GM19238 (cell line): ENCODE results near the gene COL5A3.
"Not testable (repeated sequence)": the region's sequence is repeated elsewhere in the genome, so short reads cannot be mapped to it uniquely, and the experiment has no call there.

Experiments used
- DNase-seq: peaks from one replicate; pipeline ENCODE4 v3.0.0; 2011; ENCODE audit warnings: low spot score; ENCODE audit not compliant: insufficient read length

The COL5A3 gene

DNA sequence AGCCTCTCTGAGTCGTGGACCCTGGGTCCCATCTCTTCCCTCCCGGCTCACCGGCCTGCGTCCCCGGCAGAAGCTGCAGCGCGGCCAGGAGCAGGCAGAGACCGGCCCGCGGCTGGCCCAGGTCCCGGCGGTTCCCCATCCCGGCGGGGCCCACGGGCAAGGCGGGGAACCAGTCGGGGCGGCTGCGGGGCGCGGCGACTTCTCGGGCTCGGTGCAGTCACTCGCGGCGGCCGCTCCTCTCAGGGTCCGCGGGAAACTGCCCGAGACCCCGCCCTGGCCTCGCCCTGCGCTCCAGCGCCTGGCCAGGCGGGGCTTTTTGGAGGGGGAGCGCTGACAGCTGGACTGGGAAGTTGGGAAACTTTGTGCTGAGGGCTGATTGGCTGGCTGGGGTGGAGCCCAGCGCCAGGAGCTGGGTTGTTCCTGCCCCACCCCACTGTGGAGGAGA is at the start of gene COL5A3:
TSS of gene COL5A3 (minus strand) at position 258 of the 445 bp plus-strand sequence. CDS start at position 139, 119 bp downstream.
- no peak for DNase-seq

DNA sequence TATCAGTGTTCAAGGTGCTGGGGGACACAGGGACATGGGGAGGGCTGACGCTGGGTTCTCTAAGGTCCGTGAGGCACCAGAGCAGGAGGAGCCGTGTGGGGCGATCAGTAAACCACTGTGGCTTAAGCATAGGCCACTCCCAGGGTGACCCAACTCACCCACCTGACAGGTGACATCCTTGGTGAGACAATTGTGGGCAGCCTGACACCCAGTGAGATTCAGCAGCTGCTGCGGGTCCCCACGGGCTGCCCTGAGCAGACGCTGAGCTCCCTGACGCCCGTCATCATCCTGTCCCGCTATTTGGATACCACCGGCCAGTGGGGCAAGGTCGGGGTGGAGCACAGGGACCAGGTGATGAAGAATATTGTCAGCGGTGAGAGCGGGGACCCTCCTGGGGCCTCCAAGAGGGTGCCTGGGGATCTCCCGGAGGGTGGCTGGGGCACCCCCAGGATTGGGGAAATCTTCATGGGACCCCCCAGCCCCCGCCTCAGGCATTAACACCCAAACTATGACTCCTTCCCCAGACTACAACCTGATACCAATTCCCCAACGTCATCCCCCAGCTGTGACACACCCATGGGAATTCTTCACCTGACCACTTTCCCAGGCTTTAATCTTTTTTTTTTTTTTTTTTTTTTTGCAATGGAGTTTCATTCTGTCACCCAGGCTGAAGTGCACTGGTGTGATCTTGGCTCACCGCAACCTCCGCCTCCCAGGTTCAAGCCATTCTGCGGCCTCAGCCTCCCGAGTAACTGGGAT is 42.5 kb upstream of the COL5A3 start:
- no peak for DNase-seq

DNA sequence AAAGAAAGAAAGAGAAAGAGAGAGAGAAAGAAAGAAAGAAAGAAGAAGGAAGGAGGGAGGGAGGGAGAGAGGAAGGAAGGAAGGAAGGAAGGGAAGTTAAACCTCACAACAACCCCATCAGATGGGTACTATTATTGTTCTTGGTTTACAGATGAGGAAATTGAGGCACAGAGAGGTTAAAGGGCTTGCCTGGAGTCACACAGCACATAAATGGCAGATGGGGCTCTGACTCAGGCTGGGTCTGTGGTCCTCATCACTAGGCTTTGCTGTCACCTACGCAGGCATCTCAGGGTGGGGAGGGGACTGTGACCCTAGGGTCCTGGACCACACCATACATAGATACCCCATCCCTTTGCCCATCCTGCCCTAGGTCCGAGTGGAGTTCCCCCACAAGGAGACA is 39.3 kb upstream of the COL5A3 start:
- no peak for DNase-seq

DNA sequence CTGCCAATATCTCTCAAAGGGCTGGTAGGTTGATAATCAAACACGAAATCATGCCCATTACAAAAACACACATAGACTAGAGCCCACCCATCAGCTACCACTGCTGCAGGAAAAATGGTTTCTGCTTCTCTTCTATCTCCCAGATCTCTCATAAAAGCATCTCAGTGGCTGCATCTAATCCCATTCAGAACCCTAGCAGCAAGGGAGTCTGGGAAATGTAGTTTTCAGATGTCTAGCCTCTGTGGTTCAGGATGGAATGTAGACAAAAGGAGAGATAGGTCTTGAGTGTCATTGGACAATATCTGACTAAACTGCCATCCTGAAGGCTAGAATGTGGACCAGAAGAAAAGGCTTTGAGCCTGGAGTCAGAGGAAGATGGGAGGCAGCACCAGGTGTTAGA is 35.1 kb upstream of the COL5A3 start:
- DNase-seq = no peak

DNA sequence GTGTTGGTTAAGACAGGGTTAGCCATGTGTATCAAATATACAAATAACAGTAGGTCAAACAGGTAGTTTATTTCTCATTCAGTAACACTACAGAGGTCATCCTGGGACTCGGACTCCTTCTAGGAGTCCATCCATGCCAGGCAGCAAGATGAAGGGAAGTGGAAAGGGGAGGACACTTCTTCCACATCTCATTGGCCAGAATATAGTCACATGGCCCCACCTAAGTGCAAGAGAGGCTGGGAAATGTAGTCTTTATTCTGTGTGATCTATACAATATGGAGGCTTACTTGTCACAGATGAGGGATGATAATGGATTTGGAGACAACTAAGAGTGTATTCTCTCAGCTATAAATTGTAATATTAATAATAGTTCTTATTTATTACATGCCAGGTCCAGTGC is 34.1 kb upstream of the COL5A3 start:
- DNase-seq = peak; percentile 24

DNA sequence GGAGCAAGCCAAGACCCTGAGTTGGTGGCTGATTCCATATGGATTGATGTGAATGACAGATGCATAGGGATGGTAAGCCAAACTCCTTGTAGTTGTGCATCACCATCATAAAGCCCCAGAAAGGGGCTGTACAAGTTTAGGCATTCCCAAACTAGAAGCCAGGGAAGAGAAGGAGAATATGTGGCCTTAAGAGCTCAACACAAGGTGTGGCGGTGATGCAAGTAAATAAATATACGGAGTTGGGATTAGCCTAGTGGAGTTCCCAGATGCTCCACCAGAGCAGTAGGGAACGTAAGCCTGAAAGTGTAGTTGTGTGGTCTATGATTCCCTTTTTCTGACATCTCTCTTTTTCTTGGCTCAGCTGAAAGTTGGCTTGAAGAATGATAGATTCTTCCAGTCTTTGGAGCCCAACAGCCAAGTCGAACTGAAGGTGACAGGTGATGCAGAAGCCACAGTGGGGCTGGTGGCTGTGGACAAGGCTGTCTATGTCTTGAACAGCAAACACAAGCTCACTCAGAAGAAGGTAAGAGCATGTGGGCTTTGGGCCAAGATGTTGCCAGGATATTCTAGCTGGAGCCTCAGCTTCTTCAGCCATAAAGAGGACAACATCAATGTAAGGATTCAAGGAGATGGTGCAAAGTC is 33.1 kb upstream of the COL5A3 start:
- DNase-seq = no peak

DNA sequence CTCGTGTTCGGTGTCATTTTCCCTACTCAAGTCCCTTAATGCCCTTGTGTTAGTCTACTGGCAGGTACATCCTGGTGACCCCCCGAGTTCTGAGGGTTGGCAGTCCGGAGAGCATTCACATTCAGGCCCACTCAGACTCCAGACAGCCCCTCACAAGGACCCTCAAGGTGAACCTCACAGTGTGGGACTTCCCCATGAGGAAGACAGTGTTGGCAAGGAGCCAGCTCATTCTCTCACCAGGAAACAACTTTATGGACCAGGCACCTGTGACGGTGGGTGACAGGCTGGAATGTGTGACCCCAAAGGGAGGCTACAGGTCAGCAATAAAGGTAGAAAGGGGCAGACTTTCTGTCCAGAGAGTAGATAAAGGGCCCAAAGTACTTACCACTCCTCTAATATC is 27.5 kb upstream of the COL5A3 start:
- no peak for DNase-seq

DNA sequence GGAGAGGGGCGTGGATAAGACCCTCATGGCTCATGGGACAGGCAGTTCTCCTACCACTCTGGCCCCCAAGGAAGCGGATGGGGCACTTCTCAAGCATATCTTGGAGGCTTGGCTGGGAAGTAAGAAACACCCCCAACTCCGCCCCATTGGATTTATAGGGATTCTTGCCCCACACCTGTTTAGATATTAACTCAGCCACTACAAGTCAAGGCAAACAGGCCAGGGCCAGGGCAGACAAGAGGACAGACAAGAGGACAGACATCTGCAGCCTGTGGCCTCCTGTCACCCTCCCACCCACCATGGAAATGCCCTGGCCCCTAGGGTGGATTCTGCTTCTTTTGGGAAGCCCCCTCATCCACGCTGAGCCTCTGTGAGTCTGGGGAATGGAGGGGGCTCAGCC is 27.1 kb upstream of the COL5A3 start:
- no peak for DNase-seq

DNA sequence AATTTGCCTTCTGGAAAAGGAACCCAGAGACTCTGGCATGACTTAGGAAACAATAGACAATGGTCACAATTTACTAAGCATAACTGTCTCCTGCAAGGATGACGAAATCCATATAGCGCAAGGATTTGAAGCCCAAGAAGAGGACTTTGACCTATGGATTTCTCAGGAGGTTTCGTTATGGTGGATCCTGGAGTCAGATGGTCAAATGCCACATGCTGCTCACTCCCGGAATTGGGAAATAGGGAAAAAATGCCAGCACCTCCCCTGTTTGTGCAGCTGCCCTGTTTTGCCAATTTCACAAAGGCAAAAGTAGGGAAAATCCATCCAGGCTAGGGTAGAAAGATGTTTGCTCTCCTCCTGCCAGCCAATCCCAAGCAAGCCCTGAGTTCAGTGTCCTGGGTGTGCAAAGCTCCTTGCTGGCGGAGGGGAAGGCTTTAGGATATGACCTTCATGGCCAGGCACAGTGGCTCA is 26.3 kb upstream of the COL5A3 start:
- DNase-seq = no peak

DNA sequence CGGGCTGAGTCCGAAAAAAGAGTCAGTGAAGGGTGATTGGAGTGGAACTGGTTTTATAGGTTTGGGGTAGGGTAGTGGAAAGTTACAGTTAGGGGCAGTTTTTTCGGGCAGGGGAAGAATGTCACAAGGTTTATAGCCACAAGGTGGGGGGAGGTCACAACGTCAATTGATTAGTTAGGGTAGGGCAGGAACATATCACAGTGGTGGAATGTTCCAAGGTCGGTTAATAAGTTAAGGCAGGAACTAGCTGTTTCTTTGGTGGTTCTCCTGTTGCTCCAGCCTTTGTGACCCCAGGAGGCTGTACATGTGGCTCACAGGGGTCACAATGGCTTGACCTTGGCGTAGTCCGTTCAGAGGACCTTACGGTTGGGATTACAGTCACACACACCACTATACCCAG is 23.3 kb upstream of the COL5A3 start:
- DNase-seq = no peak

DNA sequence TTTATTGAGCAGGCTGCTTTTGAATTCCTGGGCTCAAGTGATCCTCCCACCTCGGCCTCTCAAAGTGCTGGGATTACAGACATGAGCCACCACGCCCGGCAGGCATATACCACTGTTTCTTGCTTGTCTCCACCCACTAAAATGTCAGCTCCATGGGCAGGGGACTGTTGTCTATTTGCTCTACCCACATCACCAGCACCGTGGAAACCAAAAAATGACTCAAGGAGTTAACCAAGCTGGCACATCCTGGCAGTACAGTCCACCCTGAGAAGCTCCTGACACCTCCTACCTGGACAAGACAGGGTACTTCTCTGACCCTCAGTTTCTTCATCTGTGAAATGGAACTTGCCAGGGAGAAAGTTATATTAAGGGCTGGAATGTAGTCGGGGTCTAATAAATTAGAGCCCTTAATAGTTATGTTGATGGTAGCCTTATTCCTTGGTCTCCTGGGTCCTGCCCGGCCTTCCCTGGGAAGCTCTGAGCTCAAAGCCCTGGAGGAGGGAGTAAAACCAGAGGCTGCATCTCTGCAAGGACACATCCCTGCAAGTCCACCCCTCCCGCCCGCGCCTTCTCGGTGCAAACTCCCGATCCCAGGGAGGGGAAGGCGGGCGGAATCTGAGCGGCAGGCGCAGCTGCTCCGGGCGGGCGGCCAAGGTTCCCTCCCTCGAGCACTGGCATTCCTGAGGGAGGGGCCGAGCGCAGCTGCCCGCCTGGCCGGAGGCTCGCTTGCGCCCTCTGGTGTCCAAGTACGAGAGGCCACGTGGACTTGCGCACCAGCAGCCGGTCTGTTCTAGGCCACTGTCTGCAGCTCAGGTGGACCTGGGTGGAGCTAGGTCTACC is 17.1 kb upstream of the COL5A3 start:
- DNase-seq = peak; percentile 86

DNA sequence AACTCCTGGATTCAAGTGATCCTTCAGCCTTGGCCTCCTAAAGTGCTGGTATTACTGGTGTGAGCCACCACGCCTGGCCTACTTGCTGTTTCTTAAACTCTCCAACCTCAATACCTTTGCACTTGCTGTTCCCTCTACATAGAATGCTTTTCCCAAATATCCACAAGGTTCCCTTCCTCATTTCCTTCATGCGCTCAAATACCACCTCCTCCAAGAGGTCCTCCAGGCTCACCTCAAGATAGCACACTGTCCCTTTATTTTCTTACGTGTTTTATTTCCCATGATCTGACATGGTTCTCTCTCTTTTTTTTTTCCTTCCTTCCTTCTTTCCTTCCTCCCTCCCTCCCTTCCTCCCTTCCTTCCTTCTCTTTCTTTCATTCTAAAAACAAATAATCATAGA is 16.4 kb upstream of the COL5A3 start:
- DNase-seq = no peak

DNA sequence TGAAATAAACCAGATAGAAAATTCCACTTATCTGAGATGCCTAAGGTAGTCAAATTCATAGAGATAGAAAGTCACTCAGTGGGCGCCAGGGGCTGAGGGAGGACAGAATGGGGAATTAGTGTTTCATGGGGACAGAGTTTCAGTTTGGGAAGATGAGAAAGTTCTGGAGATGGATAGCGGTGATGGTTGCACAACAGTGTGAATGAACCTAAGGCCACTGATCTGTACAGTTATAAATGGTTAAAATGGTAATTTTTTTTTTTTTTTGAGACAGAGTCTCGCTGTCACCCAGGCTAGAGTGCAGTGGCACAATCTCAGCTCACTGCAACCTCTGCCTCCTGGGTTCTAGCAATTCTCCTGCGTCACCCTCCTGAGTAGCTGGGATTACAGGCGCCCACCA is 12.8 kb upstream of the COL5A3 start:
- DNase-seq = not testable (repeated sequence)

DNA sequence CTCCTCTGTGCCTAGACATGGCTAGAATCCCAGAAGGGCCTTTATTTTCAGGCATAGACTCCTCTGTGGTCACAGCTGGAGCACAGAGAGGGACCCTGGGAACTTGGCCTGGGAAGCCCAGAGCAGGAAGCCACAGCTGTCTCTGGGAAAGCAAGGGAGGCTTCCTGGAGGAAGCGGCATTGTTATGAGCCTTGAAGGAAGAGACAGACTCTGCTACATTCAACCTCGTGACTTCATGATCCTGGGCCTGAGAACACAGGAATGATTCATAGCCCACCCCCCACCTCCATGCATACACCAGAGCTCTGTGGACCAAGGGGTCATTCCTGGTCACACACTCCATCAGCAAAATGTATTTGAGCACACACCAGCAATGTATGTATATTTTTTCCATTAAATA is 11.6 kb upstream of the COL5A3 start:
- no peak for DNase-seq

DNA sequence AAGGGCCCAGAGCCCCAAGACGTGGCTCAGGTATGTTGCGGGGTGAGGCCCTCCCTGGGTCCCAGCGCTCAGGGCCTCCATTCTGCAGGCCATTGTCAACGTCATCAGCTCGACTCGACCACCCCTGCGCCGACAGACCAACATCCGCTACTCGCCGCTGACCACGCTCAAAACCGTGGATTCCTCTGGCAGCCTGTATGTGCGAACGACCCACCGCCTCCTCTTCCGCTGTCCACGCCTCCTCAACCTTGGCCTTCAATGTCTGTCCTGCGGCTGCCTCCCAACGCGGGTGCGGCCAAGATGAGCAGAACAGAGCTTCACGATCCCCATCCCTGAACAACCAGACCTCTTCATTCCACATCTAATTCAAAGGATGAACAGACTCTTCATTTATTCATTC is 11.1 kb upstream of the COL5A3 start:
- no peak for DNase-seq

DNA sequence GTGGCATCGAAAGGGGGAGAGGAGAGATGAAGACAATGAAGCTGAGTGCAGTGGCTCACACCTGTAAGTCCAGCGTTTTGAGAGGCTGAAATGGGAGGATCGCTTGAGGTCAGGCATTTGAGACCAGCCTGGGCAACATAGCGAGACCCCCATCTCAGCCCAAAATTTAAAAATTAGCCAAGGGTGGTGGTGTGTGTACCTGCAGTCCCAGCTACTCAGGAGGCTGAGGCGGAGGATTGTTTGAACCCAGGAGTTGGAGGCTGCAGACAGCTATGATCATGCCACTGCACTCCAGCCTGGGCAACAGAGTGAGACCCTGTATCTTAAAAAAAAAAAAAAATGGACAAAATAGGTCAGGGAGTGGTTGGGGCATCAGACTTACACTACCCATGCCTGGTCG is 10.5 kb upstream of the COL5A3 start:
- no peak for DNase-seq

DNA sequence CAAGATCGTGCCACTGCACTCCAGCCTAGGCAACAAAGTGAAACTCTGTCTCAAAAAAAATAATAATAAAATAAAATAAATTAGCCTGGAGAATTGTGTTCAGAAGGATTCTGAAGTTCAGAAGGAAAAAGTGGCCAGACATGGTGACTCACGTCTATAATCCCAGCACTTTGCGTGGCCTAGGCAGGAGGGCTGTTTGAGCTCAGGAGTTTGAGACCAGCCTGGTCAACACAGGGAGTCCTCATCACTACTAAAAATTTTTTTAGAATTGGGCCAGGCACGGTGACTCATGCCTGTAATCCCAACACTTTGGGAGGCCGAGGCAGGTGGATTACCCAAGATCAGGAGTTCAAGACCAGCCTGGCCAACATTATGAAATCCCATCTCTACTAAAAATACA is 8.9 kb upstream of the COL5A3 start:
- no peak for DNase-seq

DNA sequence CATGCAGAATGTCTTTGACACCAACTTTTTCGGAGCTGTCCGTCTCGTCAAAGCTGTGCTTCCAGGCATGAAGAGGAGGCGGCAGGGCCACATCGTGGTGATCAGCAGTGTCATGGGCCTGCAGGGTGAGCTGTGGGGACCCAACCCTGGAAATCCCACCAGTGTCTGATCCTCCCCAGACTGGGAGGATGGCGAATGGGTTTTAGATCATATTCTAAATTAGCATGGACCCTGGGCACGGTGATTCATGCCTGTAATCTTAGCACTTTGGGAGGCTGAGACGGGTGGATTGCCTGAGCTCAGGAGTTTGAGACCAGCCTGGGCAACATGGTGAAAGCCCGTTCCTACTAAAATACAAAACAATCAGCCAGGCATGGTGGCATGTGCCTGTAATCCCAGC is 8.5 kb upstream of the COL5A3 start:
- DNase-seq = no peak

DNA sequence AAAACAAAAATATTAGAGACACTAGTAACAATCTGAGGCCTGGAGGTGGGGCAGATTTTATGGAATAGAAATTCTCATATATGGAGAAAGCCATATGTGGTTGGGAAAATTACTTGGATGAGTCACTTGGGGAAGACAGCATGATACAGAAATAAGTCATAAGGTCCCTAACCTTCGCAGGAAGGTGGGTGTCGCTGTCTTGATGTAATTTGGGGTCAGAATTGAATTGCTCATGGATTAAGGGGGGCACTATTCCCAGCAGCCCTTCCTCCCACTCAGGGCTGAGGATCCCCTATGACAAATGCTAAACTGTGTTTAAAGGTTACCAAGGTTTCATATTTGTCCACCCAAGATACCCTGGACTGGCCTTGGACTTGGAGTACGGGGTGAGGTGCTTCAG is 8.0 kb upstream of the COL5A3 start:
- no peak for DNase-seq

DNA sequence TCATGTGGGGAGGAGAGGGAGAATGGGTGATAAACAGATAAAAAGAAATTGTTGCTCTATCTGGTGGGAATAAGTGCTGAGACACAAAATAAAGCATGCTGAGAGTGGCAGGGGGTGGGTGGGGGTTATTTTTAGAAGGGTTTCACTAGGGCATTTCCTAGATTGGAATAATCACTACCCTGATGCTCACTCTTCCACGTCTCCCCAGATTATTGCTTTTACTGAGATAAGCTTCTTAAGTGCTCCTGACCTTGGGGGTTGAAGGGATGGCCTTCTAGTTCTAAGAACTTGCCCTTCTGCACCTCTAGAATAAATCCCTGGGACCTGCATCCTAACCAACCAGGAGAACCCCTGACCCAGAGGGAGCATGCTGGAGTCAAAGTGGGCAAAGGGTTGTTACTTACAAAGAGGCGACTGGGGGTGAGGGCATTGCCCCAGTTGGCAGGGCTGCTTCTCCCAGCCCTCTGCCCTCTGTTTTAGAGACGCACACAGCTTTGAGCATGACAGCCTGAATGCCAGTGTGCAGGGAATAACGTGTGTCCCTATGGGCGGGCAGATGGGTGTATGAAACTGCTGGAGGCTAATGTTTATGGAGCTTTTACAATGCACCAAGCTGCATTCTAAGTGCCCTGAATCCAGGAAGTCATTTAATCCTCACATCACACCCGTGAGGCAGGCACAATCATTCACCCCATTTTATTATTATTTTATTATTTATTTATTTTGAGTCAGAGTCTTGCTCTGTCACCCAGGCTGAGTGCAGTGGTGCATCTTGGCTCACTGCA is 3.7 kb upstream of the COL5A3 start:
- no peak for DNase-seq

DNA sequence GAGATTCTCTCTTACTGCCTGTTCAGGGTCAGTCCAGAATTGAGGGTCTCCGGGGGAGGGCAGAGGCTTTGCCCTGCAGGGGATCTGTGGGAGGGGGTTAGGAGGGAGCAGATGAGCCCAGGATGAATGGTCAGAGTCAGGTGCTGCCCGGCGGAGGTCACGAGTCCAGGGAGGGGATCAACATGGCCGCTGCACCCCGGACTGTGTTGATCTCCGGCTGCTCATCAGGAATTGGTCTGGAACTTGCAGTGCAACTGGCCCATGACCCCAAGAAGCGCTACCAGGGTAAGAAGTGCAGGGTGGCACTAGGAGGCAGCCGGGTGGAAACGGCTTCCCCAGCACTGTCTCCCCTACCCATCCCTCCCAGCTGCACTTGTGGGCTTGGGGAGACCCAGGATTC is 3.0 kb upstream of the COL5A3 start, which contains the start of gene RDH8:
TSS of gene RDH8 (plus strand) at position 168 of the 400 bp plus-strand sequence. CDS start at position 183, 15 bp downstream.
- no peak for DNase-seq
